Smooth muscle cell (in vitro differentiated cells): ENCODE data around the gene COL6A5. TPM values are rescaled to one million over a fixed set of nuclear protein-coding genes. Genes with fewer than 3 reads are reported as not detected.

ENCODE experiments used
- DNase-seq: peaks from one replicate; lab custom pipeline; 2025; ENCODE audit not compliant: unreplicated experiment; lab: John Stamatoyannopoulos, UW
- H2AFZ ChIP-seq: fragments of 200-600 bp; sonication (generic); 2 replicates; pipeline ENCODE4 v1.6.0; 2016; ENCODE audit warnings: antibody characterized with exemption, low read depth, mild to moderate bottlenecking
- H3F3A ChIP-seq: fragments of 200-600 bp; sonication (generic); 2 replicates; pipeline ENCODE4 v1.6.0; 2017; ENCODE audit warnings: antibody characterized with exemption, low read depth
- H3K27ac ChIP-seq: fragments of 200-600 bp; sonication (generic); 2 replicates; pipeline ENCODE4 v1.5.1; 2016; ENCODE audit warnings: low read depth, mild to moderate bottlenecking
- H3K27me3 ChIP-seq: fragments of 200-600 bp; sonication (generic); 2 replicates; pipeline ENCODE4 v1.6.1; 2016; ENCODE audit warnings: low read depth, mild to moderate bottlenecking
- H3K36me3 ChIP-seq: fragments of 200-600 bp; sonication (generic); 2 replicates; pipeline ENCODE4 v1.5.1; 2016; ENCODE audit warnings: low read depth
- H3K4me1 ChIP-seq: fragments of 200-600 bp; sonication (generic); 2 replicates; pipeline ENCODE4 v1.5.1; 2016; ENCODE audit warnings: low read depth
- H3K4me2 ChIP-seq: fragments of 200-600 bp; sonication (generic); 2 replicates; pipeline ENCODE4 v1.6.0; 2016; ENCODE audit warnings: mild to moderate bottlenecking
- H3K4me3 ChIP-seq: fragments of 200-600 bp; sonication (generic); 2 replicates; pipeline ENCODE4 v1.5.1; 2016; ENCODE audit warnings: mild to moderate bottlenecking
- H3K79me2 ChIP-seq: fragments of 200-600 bp; sonication (generic); 2 replicates; pipeline ENCODE4 v1.6.0; 2016; ENCODE audit warnings: low read depth, mild to moderate bottlenecking
- H3K9ac ChIP-seq: fragments of 200-600 bp; sonication (generic); 2 replicates; pipeline ENCODE4 v1.6.0; 2016; ENCODE audit warnings: low read depth
- H3K9me3 ChIP-seq: fragments of 200-600 bp; sonication (generic); replicated peaks from 2 replicates; pipeline ENCODE4 v1.5.1; 2016; ENCODE audit warnings: low read depth
- H4K20me1 ChIP-seq: fragments of 200-600 bp; sonication (generic); 2 replicates; pipeline ENCODE4 v1.6.0; 2016; ENCODE audit warnings: low read depth
- CTCF ChIP-seq: fragments of 200-600 bp; sonication (generic); IDR thresholded peaks from 2 replicates; pipeline ENCODE4 v1.5.1; 2017; ENCODE audit warnings: borderline replicate concordance, mild to moderate bottlenecking, antibody characterized with exemption; ENCODE audit not compliant: insufficient read depth, poor library complexity, severe bottlenecking
- WGBS: methylation state at CpG from one replicate; pipeline ENCODE4 v1.1.7; 2016; ENCODE audit warnings: low lambda C conversion rate; 5-methylcytosine and 5-hydroxymethylcytosine counted together
- polyA plus RNA-seq: library from polyadenylated mRNA; unstranded; fragments of >200 nt; fragmentation: Nextera tagmentation; extraction: Ambion mirVana; gene quantifications from 2 replicates; pipeline ENCODE4 v1.2.1, GENCODE V29; 2016
- total RNA-seq: library from RNA; depleted of rRNA; stranded (reverse); fragments of >200 nt; gene quantifications from 2 replicates; pipeline ENCODE4 v1.2.3, GENCODE V29; 2014

The COL6A5 gene
- total and polyA plus RNA-seq, 2 experiments from 2014 or later = 1.2 TPM; not detected in 1

- Histone ChIP-seq H3K9me3 (no peaks in the 10 kb centered on the region), H2AFZ (no peak overlapping the region), H3F3A (no peaks in the 10 kb centered on the region), H3K9ac (no peak overlapping the region), H3K27ac (no peak overlapping the region), H3K4me2 (no peak overlapping the region), H3K4me3 (no peak overlapping the region), H3K27me3 (no peaks in the 10 kb centered on the region), H3K79me2 (no peaks in the 10 kb centered on the region), H3K36me3 (no peaks in the 10 kb centered on the region), H3K4me1 (no peaks in the 10 kb centered on the region), H4K20me1 (no peaks in the 10 kb centered on the region)
- no peak for DNase-seq
- no peak for TF ChIP-seq CTCF
- 100% methylated on average over 1 of the region's 1 CpG for WGBS
These were observed 122.8 kb downstream of the COL6A5 start for GRCh38 chr3:130468311-130468710.

- Histone ChIP-seq H3K79me2 (no peaks in the 10 kb centered on the region), H3K4me3 (no peak overlapping the region), H3K9ac (no peak overlapping the region), H3K4me2 (peak overlapping the region; percentile 63), H4K20me1 (no peaks in the 10 kb centered on the region), H3K9me3 (peaks cover 3% of the 10 kb centered on the region), H3K4me1 (no peaks in the 10 kb centered on the region), H2AFZ (no peak overlapping the region), H3K27ac (no peak overlapping the region), H3K36me3 (no peaks in the 10 kb centered on the region), H3K27me3 (no peaks in the 10 kb centered on the region), H3F3A (no peaks in the 10 kb centered on the region)
- DNase-seq = no peak
- TF ChIP-seq CTCF = no peak
- 15% methylated on average over 3 of the region's 3 CpGs for WGBS
These were observed 124.7 kb downstream of the COL6A5 start for GRCh38 chr3:130470126-130470525.

- TF ChIP-seq CTCF = no peak
- DNase-seq = no peak
- Histone ChIP-seq H3K79me2 (no peaks in the 10 kb centered on the region), H3K4me2 (no peak overlapping the region), H3K4me3 (no peak overlapping the region), H3K27me3 (no peaks in the 10 kb centered on the region), H3K27ac (no peak overlapping the region), H3K4me1 (no peaks in the 10 kb centered on the region), H3K9me3 (peaks cover 6% of the 10 kb centered on the region), H4K20me1 (no peaks in the 10 kb centered on the region), H2AFZ (no peak overlapping the region), H3F3A (no peaks in the 10 kb centered on the region), H3K9ac (no peak overlapping the region), H3K36me3 (no peaks in the 10 kb centered on the region)
- WGBS = 43% methylated on average over 2 of the region's 2 CpGs
These were observed 127.9 kb downstream of the COL6A5 start for GRCh38 chr3:130473416-130473815.

- Histone ChIP-seq H3K79me2 (no peaks in the 10 kb centered on the region), H3K4me1 (no peaks in the 10 kb centered on the region), H3K27ac (no peak overlapping the region), H3K27me3 (no peaks in the 10 kb centered on the region), H2AFZ (peak overlapping the region; percentile 83), H3K36me3 (no peaks in the 10 kb centered on the region), H3F3A (no peaks in the 10 kb centered on the region), H3K9ac (no peak overlapping the region), H3K9me3 (no peaks in the 10 kb centered on the region), H3K4me3 (no peak overlapping the region), H4K20me1 (no peaks in the 10 kb centered on the region), H3K4me2 (no peak overlapping the region)
- TF ChIP-seq CTCF = peak; percentile 47
- WGBS = 33% methylated on average over 4 of the region's 4 CpGs
- no peak for DNase-seq
These were observed 135.3 kb downstream of the COL6A5 start for GRCh38 chr3:130480736-130481135.
